GM19468 (cell line): ENCODE measurements around the gene EEF1A2.
A peak's percentile ranks its signal among the peaks of the same experiment; 100 is the strongest.

Source experiments
- ATAC-seq: cut with Tn5 transposase; IDR thresholded peaks from one replicate; pipeline ENCODE4 v1.9.1; 2021; ENCODE audit warnings: mild to moderate bottlenecking, moderate library complexity, moderate number of reproducible peaks; ENCODE audit not compliant: unreplicated experiment; ENCODE audit errors: extremely low read depth

The EEF1A2 gene

GRCh38 chr20:63537525-63538203 is 38.8 kb upstream of the EEF1A2 start:
- peak; percentile 77 for ATAC-seq

GRCh38 chr20:63536997-63537524 is 38.2 kb upstream of the EEF1A2 start, which contains the start of gene PTK6:
PTK6 (minus strand) TSS chr20:63537376; CDS start chr20:63537314, 62 bp downstream.
- ATAC-seq, result no peak

- no peak for ATAC-seq
These were observed 37.5 kb upstream of the EEF1A2 start for GRCh38 chr20:63536241-63536977.

GRCh38 chr20:63534831-63535651 is 36.2 kb upstream of the EEF1A2 start:
- no peak for ATAC-seq

DNA sequence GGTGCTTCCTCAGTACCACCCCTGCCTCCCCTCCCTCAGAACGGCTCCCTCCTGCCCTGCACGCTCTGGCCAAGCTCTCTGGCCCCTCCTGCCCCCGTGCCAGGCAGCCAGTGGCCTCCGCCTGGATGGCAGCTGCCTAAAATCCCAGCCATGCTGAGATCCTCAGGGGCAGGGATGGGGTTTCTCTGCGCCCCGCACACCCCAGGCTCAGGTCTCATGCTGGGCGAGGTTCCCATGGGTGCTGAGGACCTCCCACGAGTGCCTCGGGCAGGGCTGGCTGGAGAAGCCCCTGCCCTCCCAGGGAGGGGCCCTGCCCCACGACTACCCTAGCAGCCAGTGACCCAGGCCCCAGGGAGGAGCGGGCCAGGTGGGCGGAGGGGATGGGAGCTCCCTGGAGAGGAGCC is 35.5 kb upstream of the EEF1A2 start:
- ATAC-seq, result no peak

DNA sequence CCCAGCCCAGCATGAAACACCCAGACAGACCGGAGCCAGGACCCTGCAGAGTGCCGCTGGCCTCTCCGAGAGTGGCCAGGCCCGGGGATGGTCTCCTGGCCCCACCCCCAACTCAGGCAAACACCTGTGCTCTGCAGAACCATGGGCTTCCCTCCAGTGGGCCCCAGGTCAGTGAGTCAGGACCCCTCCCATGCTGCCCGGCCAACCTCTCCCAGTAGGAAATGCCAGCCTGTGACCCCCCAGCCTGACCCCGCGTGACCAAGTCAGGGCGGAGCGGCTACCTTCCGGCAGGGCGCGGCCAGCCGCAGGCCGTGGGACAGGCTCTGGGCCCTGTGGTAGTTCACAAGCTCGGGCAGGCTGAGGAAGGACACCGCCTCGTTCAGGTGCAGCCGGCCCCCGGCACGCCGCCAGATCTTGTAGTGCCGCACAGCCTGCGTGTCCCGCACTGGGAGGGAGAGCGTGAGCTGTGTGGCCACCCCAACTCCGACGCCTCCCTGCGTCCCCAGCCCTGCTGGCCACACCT is 35.0 kb upstream of the EEF1A2 start:
- no peak for ATAC-seq

- ATAC-seq, result no peak
These were observed 34.5 kb upstream of the EEF1A2 start for GRCh38 chr20:63533388-63533787.

DNA sequence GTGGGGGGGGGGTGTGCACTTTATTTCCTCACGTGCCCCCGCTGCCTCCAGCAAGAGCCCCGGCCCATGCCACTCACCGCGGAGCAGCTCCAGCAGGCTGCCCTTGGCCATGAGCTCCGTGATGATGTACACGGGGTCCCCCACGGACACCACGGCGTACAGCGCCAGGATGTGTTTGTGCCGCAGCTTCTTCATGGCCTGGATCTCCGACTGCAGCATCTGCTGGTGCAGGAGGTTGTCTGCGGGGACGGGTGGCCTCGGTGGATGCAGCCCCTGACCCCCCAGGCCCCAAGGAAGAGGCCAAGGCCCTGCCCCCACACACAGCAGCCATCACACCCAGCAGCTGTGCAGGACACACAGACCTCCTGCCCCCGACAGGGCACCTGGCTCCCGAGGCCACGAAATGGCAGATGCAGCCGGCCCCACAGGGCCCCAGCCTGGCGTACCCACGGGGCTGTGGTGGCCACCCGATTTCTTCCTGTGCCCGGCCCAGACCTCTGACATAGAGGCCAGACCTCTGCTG is 33.6 kb upstream of the EEF1A2 start:
- no peak for ATAC-seq

DNA sequence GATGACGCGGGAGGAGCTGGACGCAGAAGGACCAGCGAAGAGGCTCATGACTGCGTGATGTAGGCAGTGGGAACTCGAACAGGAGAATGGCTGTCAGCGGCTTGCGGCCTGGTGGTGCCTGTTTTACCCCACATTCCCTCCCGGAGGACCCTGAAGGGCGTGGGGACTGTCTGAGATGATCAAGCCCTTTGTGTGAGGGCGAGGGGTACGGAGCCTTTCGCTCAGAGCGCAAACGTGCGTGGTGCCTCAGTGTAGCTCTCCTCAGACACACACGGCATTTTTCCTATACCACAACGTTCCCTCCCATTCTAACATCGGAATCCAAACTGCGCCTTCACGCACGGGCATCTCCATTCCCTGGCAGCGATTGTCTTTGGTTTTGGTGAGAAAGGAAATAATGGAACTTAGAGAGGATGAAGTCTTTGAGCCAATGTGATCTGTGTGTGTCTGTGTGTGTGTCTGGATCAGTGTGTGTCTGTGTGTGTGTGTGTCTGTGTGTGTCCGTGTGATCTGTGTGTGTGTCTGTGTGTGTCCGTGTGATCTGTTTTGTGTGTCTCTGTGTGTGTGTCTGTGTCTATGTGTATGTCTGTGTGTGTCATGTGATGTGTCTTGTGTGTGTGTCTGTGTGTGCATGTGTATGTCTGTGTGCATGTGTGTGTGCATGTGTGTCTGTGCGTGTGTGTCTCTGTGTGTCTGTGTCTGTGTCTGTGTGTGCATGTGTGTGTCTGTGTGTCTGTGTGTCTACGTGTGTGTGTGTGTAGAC is 33.0 kb upstream of the EEF1A2 start:
- no peak for ATAC-seq

GRCh38 chr20:63530788-63531160 is 31.9 kb upstream of the EEF1A2 start:
- no peak for ATAC-seq

- ATAC-seq, result no peak
These were observed 31.2 kb upstream of the EEF1A2 start for GRCh38 chr20:63529861-63530787.

DNA sequence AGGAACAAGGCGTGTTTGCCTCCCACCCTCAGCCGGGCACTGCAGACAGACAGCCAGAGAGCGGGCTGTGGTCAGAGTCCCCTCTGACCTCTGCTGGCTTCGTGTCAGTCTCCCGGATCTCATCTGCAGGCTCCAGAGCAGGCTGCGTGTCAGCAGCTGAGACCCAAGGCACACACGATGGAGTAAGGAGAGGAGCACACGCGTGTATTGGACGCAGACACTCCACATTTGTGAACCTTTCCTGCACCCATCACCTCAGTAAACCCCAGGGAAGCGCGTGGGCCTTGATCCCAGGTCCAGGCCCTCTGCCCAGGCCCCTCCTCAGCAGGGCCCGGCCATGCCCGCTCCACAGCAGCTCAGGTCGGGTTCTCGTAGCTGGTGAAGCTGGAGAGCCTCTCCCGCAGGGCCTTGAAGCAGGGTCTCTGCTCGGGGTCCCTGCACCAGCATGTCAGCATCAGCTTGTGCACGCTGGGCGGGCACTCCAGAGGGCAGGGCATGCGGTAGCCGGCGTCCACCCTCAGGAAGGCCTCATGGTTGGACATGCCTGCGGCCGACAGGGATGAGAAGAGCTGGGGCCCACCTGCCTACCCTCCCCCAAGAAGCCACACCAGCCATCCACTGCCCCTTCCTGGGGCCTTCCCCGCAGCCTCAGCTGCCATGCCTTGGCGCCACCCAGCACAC is 30.4 kb upstream of the EEF1A2 start:
- ATAC-seq, result no peak

- ATAC-seq, result no peak
These were observed 28.3 kb upstream of the EEF1A2 start for GRCh38 chr20:63527184-63527583.

DNA sequence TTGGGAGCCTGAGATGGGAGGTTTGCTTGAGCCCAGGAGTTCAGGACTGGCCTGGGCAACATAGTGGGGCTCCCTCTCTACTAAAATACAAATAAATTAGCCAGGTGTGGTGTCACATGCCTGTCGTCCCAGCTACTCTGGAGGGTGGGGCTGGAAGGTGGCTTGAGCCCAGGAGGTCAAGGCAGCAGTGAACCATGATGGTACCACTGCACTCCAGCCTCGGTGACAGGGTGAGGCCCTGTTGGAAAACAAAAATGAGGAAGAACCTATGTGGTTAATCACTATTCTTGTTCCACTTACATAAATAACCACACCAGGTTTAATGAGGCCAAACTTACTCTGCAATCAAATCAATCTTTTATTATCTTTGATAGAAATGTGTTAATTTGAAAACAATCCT is 27.1 kb upstream of the EEF1A2 start:
- no peak for ATAC-seq

DNA sequence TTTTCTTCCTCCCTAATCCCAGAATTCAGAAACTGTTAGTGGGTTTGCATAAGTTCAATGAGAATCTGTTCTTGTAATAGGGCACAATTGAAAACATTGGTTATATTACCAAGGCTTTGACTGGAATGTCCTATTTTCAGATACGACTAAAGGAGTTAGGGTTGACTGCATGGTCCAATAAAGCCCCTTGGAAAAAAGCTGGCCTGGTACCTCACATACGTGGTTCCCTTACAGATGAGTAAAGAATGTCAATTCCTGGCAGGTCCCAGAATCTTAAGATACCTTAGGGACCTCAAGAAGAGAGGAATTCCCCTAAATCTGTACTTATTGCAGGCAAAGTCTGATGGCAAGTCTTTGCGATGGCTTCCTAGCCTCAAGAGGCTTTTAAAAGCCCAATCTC is 26.3 kb upstream of the EEF1A2 start:
- ATAC-seq, result no peak

GRCh38 chr20:63522981-63523611 is 24.2 kb upstream of the EEF1A2 start:
- ATAC-seq, result no peak

DNA sequence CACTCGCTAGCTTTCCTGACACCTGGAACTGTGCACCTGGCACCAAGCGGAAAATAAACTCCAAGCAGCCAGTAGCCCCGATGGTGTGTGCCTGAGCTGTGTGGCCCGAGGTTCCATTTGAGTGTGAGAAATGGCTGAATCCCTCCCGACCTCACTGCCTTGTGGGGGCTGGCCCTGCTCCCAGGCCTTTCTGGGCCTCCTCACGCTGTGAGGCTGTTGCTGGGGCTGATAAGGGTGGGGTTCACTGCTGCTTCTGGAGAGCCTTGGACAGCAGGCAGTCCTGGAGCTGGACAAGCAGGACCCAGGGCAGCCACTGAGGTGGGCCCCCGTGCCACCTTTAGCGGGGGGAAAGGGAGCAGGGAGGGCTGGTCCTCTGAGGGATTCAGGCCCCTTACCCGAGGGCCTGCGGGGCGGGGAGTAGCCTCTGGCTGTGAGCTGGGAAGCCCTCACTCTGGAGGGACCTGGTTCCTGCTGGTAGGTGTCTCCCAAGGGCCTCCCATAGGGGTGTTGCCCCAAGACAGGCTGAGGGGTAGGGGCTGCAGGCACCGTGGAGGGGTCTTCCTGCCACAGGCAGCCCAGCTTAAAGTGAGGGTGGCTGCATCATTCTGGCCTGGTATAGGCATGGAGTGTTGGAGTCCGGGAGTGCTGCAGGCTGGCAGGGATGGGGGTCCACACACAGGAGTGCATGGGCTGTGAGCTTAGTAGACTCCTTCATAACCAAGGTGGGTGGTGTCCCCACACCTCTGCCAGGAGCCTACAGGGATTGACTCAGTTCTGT is 23.4 kb upstream of the EEF1A2 start:
- ATAC-seq, result no peak
